Fibroblast of villous mesenchyme (primary cell): ENCODE data around the gene GABARAP. TPM values are rescaled to one million over a fixed set of nuclear protein-coding genes. Genes with fewer than 3 reads are reported as not detected.

Experiments used
- DNase-seq: peaks from one replicate; pipeline ENCODE4 v3.0.0-alpha.2; 2010; ENCODE audit warnings: low read depth
- H3K4me3 ChIP-seq: 2 replicates; pipeline ENCODE4 v1.5.1; 2011; ENCODE audit warnings: low read depth, mild to moderate bottlenecking, low read length
- small RNA-seq: library from RNA; depleted of rRNA; stranded (forward); fragments of <200 nt; gene quantifications from one replicate; pipeline ENCODE3, GENCODE V24; 2012
- total RNA-seq: library from RNA; depleted of rRNA; stranded (reverse); fragments of >200 nt; gene quantifications from 2 replicates; pipeline ENCODE4 v1.2.3, GENCODE V29; 2012
- TF ChIP-seq, protein P1 (sequence below): IDR thresholded peaks from 2 replicates; pipeline ENCODE4 v1.5.1; 2012; ENCODE audit warnings: low read depth, mild to moderate bottlenecking, low read length; ENCODE audit not compliant: insufficient read depth

Gene GABARAP
- total RNA-seq, 1 donor: 225 TPM

DNA sequence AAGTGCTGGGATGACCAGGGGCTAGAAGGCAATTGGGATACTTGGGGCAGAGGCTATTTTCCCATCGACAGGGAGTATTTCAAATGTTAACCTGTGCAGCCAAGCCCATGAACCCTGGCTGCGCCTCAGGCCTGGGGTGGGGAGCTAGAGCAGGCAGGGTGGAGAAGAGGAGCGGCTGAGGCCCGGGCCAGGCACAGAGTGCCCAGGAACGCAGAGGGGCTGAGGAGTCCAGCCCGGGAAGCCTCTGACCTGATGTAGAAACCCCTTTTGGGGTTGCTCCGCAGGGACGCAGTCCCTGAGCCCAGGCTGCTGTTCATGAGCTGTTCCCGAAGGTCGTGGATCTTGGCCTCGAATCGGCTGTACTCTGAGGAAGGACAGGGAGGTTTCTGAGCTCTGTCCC is 46.3 kb downstream of the GABARAP start:
- no peak for DNase-seq
- TF ChIP-seq, protein P1, sequence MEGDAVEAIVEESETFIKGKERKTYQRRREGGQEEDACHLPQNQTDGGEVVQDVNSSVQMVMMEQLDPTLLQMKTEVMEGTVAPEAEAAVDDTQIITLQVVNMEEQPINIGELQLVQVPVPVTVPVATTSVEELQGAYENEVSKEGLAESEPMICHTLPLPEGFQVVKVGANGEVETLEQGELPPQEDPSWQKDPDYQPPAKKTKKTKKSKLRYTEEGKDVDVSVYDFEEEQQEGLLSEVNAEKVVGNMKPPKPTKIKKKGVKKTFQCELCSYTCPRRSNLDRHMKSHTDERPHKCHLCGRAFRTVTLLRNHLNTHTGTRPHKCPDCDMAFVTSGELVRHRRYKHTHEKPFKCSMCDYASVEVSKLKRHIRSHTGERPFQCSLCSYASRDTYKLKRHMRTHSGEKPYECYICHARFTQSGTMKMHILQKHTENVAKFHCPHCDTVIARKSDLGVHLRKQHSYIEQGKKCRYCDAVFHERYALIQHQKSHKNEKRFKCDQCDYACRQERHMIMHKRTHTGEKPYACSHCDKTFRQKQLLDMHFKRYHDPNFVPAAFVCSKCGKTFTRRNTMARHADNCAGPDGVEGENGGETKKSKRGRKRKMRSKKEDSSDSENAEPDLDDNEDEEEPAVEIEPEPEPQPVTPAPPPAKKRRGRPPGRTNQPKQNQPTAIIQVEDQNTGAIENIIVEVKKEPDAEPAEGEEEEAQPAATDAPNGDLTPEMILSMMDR: no peak
- no peak overlapping the region for H3K4me3 ChIP-seq

DNA sequence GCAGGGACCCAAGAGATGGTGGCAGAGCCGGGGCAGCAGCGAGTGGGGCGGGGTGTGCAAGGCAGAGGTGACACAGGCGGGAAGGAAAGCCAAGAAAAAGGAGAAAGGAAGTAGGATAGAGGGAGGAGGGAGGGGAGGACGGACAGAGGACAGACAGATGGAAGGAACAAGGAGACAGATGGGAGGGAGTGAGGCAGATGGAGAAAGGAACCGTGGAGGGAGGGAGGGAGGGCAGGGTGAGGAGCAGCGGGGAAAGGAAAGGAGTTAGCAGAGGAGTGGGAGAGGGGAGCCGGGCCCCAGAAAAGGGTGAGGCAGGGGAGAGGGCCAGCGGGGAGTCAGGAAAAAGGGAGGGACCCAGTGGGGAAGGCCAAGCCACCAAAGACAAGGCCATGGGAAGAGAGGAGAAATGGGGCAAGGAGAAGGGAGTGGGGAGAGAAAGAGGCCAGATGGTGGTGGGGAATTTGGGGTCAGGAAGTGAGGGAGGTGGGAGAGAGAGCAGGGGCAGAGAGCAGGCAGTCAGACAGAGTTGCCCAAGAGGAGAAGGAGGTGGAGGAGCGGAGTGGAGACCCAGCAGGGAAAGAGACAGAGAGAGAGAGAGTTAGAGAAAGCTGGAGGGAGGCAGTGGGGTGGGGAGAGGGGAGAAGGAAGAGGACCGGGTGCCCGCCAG is 49.8 kb downstream of the GABARAP start:
- TF ChIP-seq, protein P1: no peak
- no peak for DNase-seq

DNA sequence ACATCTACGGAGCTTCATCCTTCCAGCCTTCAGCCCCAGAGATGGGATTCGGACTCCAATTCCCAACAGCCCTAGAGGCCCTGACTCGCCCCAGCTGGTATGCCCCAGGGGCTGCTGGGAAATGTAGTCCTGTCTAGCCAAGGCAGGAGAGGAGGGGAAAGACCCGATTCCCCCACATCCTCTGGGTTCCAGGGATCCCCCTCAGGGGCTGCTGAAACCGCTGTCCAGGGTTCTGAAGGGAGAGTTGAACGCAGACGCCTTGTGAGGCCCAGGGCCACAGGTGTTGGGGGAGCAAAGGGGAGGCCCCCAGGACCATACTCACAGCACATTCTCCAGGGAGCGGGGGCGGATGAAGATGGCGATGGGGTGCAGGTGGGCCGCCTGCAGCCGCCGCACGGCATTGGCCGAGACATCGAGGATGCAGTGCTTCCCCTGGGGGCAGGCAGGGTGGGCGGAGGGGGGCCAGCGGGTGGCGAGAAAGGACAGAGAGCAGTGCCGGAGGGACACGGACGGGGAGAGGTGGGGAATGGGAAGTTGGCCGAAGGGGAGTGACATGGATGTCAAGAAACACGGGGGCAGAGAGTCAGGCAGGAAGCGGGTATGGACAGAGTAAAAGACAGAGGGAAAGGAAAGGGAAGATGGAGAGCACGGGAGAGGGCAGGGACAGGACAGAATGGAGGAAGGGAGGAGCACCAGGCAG is 50.5 kb downstream of the GABARAP start:
- TF ChIP-seq, protein P1: no peak
- H3K4me3 ChIP-seq: no peak overlapping the region
- DNase-seq: no peak

More for the DNA sequence above, 49.8 kb downstream of the GABARAP start:
- no peak overlapping the region for H3K4me3 ChIP-seq

DNA sequence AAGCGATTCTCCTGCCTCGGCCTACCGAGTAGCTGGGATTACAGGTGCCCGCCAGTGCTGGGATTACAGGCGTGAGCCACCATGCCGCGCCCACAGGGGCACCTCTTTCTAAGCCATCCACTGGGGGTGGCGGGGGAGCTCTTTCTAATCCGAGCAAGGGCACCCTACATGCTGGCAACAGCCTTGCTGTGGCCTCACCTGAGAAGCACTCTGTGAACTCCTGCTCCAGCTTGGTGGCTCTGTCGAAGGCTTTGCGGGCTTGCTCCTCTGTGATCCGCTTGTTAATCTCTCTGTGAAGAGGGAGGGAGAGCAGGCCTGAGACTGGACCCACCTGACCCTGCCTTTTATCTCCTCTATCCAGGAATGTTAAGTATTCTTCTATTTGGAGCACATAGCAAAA is 51.2 kb downstream of the GABARAP start:
- no peak for DNase-seq
- H3K4me3 ChIP-seq: no peak overlapping the region
- TF ChIP-seq, protein P1: no peak

DNA sequence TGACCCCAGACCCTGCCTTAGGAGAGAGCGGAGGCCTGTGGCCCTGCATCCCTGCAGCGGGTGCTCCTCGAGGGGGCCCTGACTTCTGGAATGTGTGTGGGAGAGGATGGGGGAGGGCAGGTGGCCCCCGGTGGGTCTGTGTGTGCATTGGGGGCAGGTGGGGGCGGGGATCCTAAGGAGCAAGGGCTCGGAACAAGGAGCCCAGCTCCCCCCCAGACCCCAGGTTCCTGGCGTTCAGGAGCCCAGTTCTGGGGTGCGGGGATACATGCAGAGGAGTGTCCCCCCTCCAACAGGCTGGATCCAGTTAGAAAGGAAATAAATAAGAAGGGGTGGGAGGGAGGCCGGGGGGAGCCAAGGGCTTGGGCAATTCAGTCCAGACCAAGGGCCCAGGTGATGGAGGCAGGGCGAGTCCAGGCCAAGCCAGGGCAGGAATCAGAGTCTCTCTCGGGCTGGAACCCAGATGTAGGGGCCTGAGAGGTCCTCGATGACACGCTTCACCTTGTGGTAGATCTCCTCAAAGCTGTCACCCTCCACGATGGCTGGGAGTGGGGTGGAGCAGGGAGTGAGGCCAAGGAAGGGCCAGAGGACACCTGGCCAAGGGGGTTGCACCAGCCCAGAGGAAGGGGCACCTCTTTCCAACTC is 51.9 kb downstream of the GABARAP start:
- DNase-seq: no peak
- H3K4me3 ChIP-seq: no peak overlapping the region

More for the DNA sequence above, 51.9 kb downstream of the GABARAP start:
- TF ChIP-seq, protein P1: no peak

Small RNA genes lying within 50 kb of the gene (small RNA-seq; reads per million reads assigned to genes)
- not detected for gene AC120057.4
- gene MIR324: 223 reads per million, percentile 98 among the genes with 10 or more reads in this experiment
- gene RF00019: not detected

Other genes starting within 250 kb of the GABARAP start
- gene ALOX12, start 246.4 kb downstream of the GABARAP start, total RNA-seq: under 0.01 TPM in 1 of 2 replicates, not detected in the other
- gene RNASEK, start 229.8 kb downstream of the GABARAP start, total RNA-seq: 27.4 and 33.7 TPM in 2 replicates
- not detected in 2 replicates for gene BCL6B, start 219.4 kb downstream of the GABARAP start, total RNA-seq
- gene SLC16A13, start 206.4 kb downstream of the GABARAP start, total RNA-seq: 1.3 TPM in 2 replicates
- not detected in 2 replicates for gene SLC16A11, start 198.4 kb downstream of the GABARAP start, total RNA-seq
- gene CLEC10A, start 162.2 kb downstream of the GABARAP start, total RNA-seq: not detected in 2 replicates
- gene ASGR2, start 127.6 kb downstream of the GABARAP start, total RNA-seq: not detected in 2 replicates
- gene ASGR1, start 63.1 kb downstream of the GABARAP start, total RNA-seq: 0.43 and 0.64 TPM in 2 replicates
- gene DLG4, start 22.6 kb downstream of the GABARAP start, total RNA-seq: 10.6 and 14.2 TPM in 2 replicates
- 171 and 255 TPM in 2 replicates for gene ACADVL, start 22.5 kb downstream of the GABARAP start, total RNA-seq
- 102 and 105 TPM in 2 replicates for gene DVL2, start 7.9 kb downstream of the GABARAP start, total RNA-seq
- 51.8 and 54.1 TPM in 2 replicates for gene PHF23, start 3.0 kb downstream of the GABARAP start, total RNA-seq
- 24.5 and 34.1 TPM in 2 replicates for gene CTDNEP1, start 9.3 kb upstream of the GABARAP start, total RNA-seq
- gene ELP5, start 9.8 kb upstream of the GABARAP start, total RNA-seq: 29.6 and 36.3 TPM in 2 replicates
- 2.9 and 5.2 TPM in 2 replicates for gene CLDN7, start 20.0 kb upstream of the GABARAP start, total RNA-seq
- under 0.01 TPM in 1 of 2 replicates, not detected in the other for gene SLC2A4, start 39.3 kb upstream of the GABARAP start, total RNA-seq
- gene YBX2, start 52.2 kb upstream of the GABARAP start, total RNA-seq: not detected in 2 replicates
- 607 and 641 TPM in 2 replicates for gene EIF5A, start 65.2 kb upstream of the GABARAP start, total RNA-seq
- gene GPS2, start 72.9 kb upstream of the GABARAP start, total RNA-seq: 34.1 and 45.3 TPM in 2 replicates
- gene NEURL4, start 86.9 kb upstream of the GABARAP start, total RNA-seq: 15.1 and 19.4 TPM in 2 replicates
- 1.9 and 3.9 TPM in 2 replicates for gene ACAP1, start 94.1 kb upstream of the GABARAP start, total RNA-seq
- gene KCTD11, start 109.7 kb upstream of the GABARAP start, total RNA-seq: 7.4 and 8.6 TPM in 2 replicates
- not detected in 2 replicates for gene TMEM95, start 112.7 kb upstream of the GABARAP start, total RNA-seq
- gene TNK1, start 138.6 kb upstream of the GABARAP start, total RNA-seq: under 0.01 and 2.2 TPM in 2 replicates
- gene PLSCR3, start 152.1 kb upstream of the GABARAP start, total RNA-seq: 16.8 and 28.3 TPM in 2 replicates
- gene TMEM256, start 161.6 kb upstream of the GABARAP start, total RNA-seq: 147 and 162 TPM in 2 replicates
- gene NLGN2, start 165.4 kb upstream of the GABARAP start, total RNA-seq: 8.1 and 9.5 TPM in 2 replicates
- not detected in 2 replicates for gene SPEM1, start 177.9 kb upstream of the GABARAP start, total RNA-seq
- gene SPEM2, start 183.2 kb upstream of the GABARAP start, total RNA-seq: not detected in 2 replicates
- not detected in 2 replicates for gene SPEM3, start 186.4 kb upstream of the GABARAP start, total RNA-seq
- gene TMEM102, start 193.0 kb upstream of the GABARAP start, total RNA-seq: 2.6 and 3.0 TPM in 2 replicates
- gene FGF11, start 197.1 kb upstream of the GABARAP start, total RNA-seq: 0.32 and 3.9 TPM in 2 replicates
- 6.1 and 6.9 TPM in 2 replicates for gene CHRNB1, start 202.6 kb upstream of the GABARAP start, total RNA-seq
- gene ZBTB4, start 237.2 kb upstream of the GABARAP start, total RNA-seq: 30.0 and 37.1 TPM in 2 replicates
- not detected in 2 replicates for gene SLC35G6, start 239.0 kb upstream of the GABARAP start, total RNA-seq
- 118 and 127 TPM in 2 replicates for gene POLR2A, start 241.9 kb upstream of the GABARAP start, total RNA-seq